ENCODE results near the gene PSEN2. TPM values are rescaled to one million over a fixed set of nuclear protein-coding genes. Genes with fewer than 3 reads are reported as not detected.
A peak's percentile ranks its signal among the peaks of the same experiment; 100 is the strongest.
"Not testable (repeated sequence)": the region's sequence is repeated elsewhere in the genome, so short reads cannot be mapped to it uniquely, and the experiment has no call there.

The PSEN2 gene
- total RNA-seq, 4 donors from 2014 or later: 24.8 to 41.4 (median 34.1) TPM

DNA sequence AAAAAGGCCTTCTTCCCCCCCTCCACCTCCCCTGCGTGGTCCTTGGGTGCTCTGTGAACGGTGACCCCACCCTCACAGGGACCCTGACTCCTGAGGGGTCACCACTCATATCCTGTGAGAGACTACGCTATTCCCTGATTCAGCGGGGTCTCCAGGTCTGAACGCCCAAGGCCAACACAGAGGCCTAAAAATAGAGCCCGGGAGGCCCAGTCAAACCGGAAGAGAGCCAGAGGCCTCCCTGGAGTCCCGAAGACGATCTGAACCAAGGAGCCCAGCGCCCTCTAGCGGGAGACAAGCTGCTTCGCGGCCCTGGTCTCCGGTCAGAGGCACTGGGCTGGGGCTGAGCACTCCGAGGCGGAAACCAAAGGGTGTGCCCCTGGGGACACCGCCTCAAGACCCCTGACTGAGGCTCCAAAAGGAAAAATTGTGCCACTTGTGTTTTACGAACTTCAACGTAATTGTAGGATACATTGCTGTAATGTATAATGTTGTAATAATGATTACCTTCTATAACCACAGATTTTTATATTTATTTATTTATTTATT is 42.4 kb upstream of the PSEN2 start:
- peak; percentile 95 to 98 for ATAC-seq
- TF ChIP-seq, protein P1, sequence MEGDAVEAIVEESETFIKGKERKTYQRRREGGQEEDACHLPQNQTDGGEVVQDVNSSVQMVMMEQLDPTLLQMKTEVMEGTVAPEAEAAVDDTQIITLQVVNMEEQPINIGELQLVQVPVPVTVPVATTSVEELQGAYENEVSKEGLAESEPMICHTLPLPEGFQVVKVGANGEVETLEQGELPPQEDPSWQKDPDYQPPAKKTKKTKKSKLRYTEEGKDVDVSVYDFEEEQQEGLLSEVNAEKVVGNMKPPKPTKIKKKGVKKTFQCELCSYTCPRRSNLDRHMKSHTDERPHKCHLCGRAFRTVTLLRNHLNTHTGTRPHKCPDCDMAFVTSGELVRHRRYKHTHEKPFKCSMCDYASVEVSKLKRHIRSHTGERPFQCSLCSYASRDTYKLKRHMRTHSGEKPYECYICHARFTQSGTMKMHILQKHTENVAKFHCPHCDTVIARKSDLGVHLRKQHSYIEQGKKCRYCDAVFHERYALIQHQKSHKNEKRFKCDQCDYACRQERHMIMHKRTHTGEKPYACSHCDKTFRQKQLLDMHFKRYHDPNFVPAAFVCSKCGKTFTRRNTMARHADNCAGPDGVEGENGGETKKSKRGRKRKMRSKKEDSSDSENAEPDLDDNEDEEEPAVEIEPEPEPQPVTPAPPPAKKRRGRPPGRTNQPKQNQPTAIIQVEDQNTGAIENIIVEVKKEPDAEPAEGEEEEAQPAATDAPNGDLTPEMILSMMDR (IDR thresholded peaks at IDR 0.05 in 4 of 5, conservative IDR thresholded peaks at IDR 0.05 in 1 of 5): peak; percentile 93 to 98 (median 96)
- TF ChIP-seq POLR2A (IDR thresholded peaks at IDR 0.05): no peak
- peak; percentile 92 to 94 for DNase-seq
- intact Hi-C loops (cut with DNase I; ENCODE audit: low total_unique reads) (loop anchor here (1.0 to 5.0 kb wide), 3 partner anchors 89 to 281 kb away; partner anchors contain the start of genes ITPKB and STUM), in situ Hi-C loops (cut with MboI; ENCODE audit: low sequenced_read_pairs in 4 of 4) (loop anchor here in 3 of 4 donors (5.0 to 10.0 kb wide), 3 partner anchors 93 to 196 kb away; partner anchors contain the start of gene ITPKB (in 2 of the 3))
- H3K36me3 ChIP-seq: no peaks in the 10 kb centered on the region
- no peaks in the 10 kb centered on the region for H3K27me3 ChIP-seq
- no peaks in the 10 kb centered on the region for H3K9me3 ChIP-seq
- H3K4me3 ChIP-seq: peak overlapping the region; percentile 16 to 50 (median 34)
- peaks cover 11 to 14% of the 10 kb centered on the region in 2 donors for H3K4me1 ChIP-seq
- H3K27ac ChIP-seq: peak overlapping the region; percentile 69 to 87 (median 77)

DNA sequence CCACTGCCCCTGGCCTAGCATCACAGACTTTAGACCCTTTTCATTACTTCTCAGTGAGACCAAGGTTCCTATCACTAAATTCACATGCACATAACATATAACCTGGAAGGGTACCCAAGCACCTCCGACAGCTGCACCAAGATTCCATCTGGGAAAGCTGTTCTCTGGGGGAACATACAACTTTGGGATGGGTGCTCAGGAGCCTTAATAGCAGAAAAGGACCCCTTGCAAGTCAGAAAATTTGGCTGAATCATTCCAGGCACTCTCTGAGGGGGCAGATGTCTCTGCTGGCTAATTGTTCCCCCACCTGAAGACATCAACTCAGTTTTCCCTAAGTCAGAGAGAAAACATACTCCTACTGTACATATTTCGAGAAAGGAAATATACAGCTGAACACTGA is 41.3 kb upstream of the PSEN2 start:
- Histone ChIP-seq H3K36me3 (no peaks in the 10 kb centered on the region), H3K4me1 (peaks cover 11 to 14% of the 10 kb centered on the region in 2 donors), H3K9me3 (no peaks in the 10 kb centered on the region), H3K4me3 (no peak overlapping the region), H3K27ac (no peak overlapping the region), H3K27me3 (no peaks in the 10 kb centered on the region)
- DNase-seq (no peak), ATAC-seq (no peak)
- intact Hi-C loops (cut with DNase I; ENCODE audit: low total_unique reads): loop anchor here (5.0 kb wide), 1 partner anchor 282 kb away; the partner anchor contains the start of gene STUM
- in situ Hi-C loops (cut with MboI; ENCODE audit: low sequenced_read_pairs in 4 of 4): loop anchor here in 3 of 4 donors (5.0 to 10.0 kb wide), 3 partner anchors 94 to 197 kb away; partner anchors contain the start of gene ITPKB (in 2 of the 3)
- TF ChIP-seq POLR2A (IDR thresholded peaks at IDR 0.05): no peak
- TF ChIP-seq, protein P1 (IDR thresholded peaks at IDR 0.05 in 4 of 5, conservative IDR thresholded peaks at IDR 0.05 in 1 of 5): no peak

DNA sequence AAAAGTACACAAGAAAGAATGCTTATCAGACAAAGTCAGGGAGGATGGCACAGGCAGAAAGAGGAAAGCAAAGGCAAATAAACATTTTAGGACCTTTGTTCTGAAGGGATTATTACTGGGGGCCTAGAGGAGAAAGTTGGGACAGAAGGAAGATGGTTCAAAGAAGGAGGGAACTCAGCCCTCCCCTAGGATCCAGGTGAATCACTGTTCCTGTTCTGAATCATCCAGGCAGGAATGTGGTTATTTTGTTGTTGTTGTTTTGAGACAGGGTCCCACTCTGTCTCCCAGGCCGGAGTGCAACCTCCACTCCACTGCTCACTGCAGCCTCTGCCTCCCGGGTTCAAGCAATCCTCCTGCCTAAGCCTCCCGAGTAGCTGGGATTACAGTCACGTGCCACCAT is 38.5 kb upstream of the PSEN2 start:
- Histone ChIP-seq H3K36me3 (no peaks in the 10 kb centered on the region), H3K27ac (no peak overlapping the region), H3K27me3 (no peaks in the 10 kb centered on the region), H3K4me3 (no peak overlapping the region), H3K4me1 (peaks cover 11 to 14% of the 10 kb centered on the region in 2 donors), H3K9me3 (no peaks in the 10 kb centered on the region)
- DNase-seq: no peak
- intact Hi-C loops (cut with DNase I; ENCODE audit: low total_unique reads): no loop called here
- TF ChIP-seq POLR2A (IDR thresholded peaks at IDR 0.05): no peak
- TF ChIP-seq, protein P1 (IDR thresholded peaks at IDR 0.05 in 4 of 5, conservative IDR thresholded peaks at IDR 0.05 in 1 of 5): no peak
- ATAC-seq: no peak
- in situ Hi-C loops (cut with MboI; ENCODE audit: low sequenced_read_pairs in 4 of 4): loop anchor here in 2 of 4 donors (5.0 kb wide), 1 partner anchor 200 kb away; no protein-coding TSS in a partner anchor

DNA sequence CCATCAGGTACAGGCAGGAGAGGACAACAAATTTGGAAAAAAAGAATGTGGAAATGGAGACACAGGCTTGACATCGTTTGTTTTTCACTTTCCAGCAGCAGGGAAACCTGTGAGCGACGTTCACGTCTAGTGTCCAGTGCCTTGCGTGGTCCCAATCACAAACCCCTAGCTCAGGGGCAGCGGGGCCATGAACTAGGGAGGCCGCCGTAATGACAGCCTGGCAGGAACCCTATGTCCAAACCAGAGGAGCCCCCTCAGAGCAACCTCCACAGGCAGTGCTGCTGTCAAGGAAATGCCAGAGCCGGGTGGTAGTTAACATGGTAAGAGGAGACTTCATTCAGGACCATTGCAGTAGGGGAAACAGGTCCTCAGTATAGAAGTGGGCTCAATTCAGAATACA is 37.8 kb upstream of the PSEN2 start:
- peaks cover 7 to 9% of the 10 kb centered on the region in 2 donors for H3K4me1 ChIP-seq
- H3K36me3 ChIP-seq: no peaks in the 10 kb centered on the region
- no peaks in the 10 kb centered on the region for H3K9me3 ChIP-seq
- H3K27me3 ChIP-seq: no peaks in the 10 kb centered on the region
- intact Hi-C loops (cut with DNase I; ENCODE audit: low total_unique reads) (no loop called here), in situ Hi-C loops (cut with MboI; ENCODE audit: low sequenced_read_pairs in 4 of 4) (loop anchor here in 2 of 4 donors (5.0 kb wide), 1 partner anchor 200 kb away; no protein-coding TSS in a partner anchor)
- TF ChIP-seq POLR2A (IDR thresholded peaks at IDR 0.05): no peak
- TF ChIP-seq, protein P1 (IDR thresholded peaks at IDR 0.05 in 4 of 5, conservative IDR thresholded peaks at IDR 0.05 in 1 of 5): no peak
- DNase-seq (no peak), ATAC-seq (no peak)
- H3K4me3 ChIP-seq: no peak overlapping the region
- no peak overlapping the region for H3K27ac ChIP-seq

DNA sequence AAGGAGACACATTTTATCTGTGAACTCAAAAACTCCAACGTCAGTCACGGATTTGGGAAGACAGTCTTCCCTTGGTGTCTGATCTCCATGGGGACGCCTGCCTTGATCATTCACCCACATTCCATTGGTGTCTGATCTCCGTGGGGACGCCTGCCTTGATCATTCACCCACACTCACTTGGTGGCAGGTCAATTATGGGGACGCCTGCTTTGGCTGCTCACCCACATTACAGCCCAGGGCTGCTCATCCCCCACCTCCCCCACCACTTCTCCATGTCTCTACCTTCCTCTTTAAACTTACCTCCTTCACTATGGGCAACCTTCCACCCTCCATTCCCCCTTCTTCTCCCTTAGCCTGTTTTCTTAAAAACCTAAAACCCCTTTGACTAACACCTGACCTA is 36.2 kb upstream of the PSEN2 start:
- in situ Hi-C loops (cut with MboI; ENCODE audit: low sequenced_read_pairs in 4 of 4): loop anchor here in 2 of 4 donors (5.0 kb wide), 1 partner anchor 202 kb away; no protein-coding TSS in a partner anchor
- H3K4me3 ChIP-seq; intact Hi-C loops (cut with DNase I; ENCODE audit: low total_unique reads); H3K36me3 ChIP-seq; H3K4me1 ChIP-seq; H3K27me3 ChIP-seq; H3K27ac ChIP-seq; DNase-seq; ATAC-seq; H3K9me3 ChIP-seq: not testable (repeated sequence)

DNA sequence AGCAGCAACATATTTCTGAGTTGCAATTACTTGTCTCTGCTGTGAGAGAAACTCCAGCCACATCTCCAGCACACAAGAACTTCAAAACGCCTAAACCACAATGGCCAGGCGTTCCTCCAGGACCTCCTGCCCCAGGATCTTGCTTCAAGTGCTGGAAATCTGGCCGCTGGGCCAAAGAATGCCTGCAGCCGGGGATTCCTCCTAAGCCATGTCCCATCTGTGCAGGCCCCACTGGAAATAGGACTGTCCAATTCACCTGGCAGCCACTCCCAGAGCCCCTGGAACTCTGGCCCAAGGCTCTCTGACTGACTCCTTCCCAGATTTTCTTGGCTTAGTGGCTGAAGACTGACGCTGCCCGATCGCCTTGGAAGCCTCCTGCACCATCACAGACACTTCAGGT is 35.0 kb upstream of the PSEN2 start:
- H3K27ac ChIP-seq; H3K9me3 ChIP-seq; H3K4me1 ChIP-seq; DNase-seq; intact Hi-C loops (cut with DNase I; ENCODE audit: low total_unique reads); in situ Hi-C loops (cut with MboI; ENCODE audit: low sequenced_read_pairs in 4 of 4); ATAC-seq; H3K27me3 ChIP-seq; H3K36me3 ChIP-seq; H3K4me3 ChIP-seq: not testable (repeated sequence)

DNA sequence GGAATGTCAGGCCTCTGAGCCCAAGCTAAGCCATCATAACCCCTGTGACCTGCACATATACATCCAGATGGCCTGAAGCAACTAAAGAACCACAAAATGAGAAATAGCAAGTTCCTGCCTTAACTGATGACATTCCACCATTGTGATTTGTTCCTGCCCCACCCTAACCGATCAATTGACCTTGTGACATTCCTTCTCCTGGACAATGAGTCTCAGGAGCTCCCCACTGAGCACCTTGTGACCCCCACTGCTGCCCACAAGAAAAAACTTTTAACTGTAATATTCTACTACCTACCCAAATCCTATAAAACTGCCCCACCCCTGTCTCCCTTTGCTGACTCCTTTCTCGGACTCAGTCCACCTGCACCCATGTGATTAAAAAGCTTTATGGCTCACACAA is 32.5 kb upstream of the PSEN2 start:
- H3K4me1 ChIP-seq; H3K36me3 ChIP-seq; in situ Hi-C loops (cut with MboI; ENCODE audit: low sequenced_read_pairs in 4 of 4); DNase-seq; intact Hi-C loops (cut with DNase I; ENCODE audit: low total_unique reads); ATAC-seq; H3K27me3 ChIP-seq; H3K4me3 ChIP-seq; H3K9me3 ChIP-seq; H3K27ac ChIP-seq: not testable (repeated sequence)

All from gastrocnemius medialis (tissue), 4 donors.